HUDEP-2 (cell line): Measurements from ENCODE around the gene KNDC1.
A peak's percentile ranks its signal among the peaks of the same experiment; 100 is the strongest.
"Not testable (repeated sequence)": the region's sequence is repeated elsewhere in the genome, so short reads cannot be mapped to it uniquely, and the experiment has no call there.

ENCODE experiments used
- DNase-seq, 76 experiments: peaks; one replicate each; lab custom pipeline; 2025; ENCODE audit not compliant: unreplicated experiment in 76 of 76; lab: John Stamatoyannopoulos, UW

Gene KNDC1

GRCh38 chr10:133257489-133258065, 97.6 kb downstream of the KNDC1 start:
- DNase-seq = peak in 45 of 76 experiments; percentile 2 to 67 (median 42)

DNA sequence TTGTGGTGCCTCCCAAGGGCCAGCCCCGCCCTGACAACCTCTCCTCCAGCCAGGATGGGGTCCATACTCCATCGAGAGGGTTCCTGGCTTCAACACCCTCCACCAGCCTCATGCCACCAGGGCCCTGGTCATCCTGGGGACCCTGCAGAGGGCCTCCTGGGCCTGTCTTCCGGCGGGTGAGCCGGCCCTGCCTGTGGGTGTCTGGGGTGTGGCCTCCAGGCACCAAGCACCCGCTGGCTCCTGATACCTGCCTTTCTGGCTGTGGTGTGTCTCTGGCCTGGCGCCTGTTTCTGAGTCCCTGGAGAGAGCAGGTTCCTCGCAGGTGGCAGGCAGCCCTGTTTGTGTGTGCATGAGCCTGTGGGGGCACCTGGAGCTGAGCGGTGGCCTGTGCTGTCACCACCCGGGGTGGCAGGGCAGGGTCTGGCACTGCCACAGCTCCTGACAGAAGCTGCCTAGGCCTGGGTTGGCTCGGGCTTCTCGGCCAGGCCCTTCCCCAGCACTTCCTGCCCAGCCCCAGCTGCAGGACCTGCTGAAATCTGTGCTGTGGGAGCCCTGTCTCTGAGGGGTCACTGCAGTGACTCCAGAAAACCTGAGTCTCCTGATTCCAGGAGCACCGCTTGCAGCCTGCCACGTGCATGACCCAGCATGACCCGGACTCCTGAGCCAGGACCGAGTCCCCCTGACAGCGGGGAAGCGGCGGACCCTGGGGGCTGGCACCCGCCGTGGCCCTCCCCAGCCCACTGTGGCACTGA, 98.2 kb downstream of the KNDC1 start:
- DNase-seq = peak in 29 of 76 experiments; percentile 8 to 53 (median 26)

- peak in 44 of 76 experiments; percentile 8 to 61 (median 29) for DNase-seq
Observed at GRCh38 chr10:133258818-133259601, 99.0 kb downstream of the KNDC1 start.

DNA sequence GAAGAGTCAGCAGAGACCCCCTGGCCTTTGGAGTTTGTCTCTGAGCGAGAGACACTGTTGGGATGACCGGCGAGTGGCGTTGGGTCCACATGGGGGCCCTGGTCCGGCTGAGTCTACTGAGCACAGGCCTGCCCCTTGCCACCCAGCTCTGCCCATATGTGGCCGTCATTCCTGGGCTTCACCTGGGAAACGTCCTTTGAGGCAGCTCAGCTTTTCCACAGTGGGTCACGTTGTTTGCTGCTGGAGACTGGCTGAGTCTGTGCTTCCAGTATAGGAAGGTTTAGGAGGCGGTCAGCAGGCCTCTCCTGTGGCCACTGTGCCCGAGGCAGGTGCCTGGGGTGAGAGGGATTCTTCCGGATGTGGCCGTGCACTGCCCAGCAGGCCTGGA, 99.6 kb downstream of the KNDC1 start:
- DNase-seq = no peak

- DNase-seq = peak in 65 of 76 experiments; percentile 8 to 81 (median 65)
Observed at GRCh38 chr10:133260895-133261725, 101.1 kb downstream of the KNDC1 start.

- peak in 72 of 76 experiments; percentile 18 to 94 (median 84) for DNase-seq
Observed at GRCh38 chr10:133261726-133262325, 101.8 kb downstream of the KNDC1 start.

DNA sequence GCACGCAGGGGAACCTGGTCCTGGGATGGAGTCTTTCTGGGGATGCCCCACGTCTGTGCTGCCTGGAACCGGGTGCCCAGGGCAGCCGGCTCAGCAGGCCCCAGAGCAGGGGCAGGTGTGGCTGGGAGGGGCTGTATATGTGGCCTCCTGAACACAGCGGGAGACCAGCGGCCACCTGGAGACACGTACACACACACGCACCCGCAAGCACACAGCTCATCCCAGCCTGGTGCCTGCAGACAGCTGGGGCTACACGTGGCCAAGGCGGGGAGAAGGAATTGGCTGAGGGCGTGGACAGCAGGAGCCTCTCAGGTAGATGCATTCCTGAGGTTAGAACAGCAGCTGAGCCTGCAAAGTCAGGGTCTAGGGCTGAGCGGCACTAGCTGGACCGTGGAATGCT, 102.7 kb downstream of the KNDC1 start:
- no peak for DNase-seq

GRCh38 chr10:133263674-133264073, 103.7 kb downstream of the KNDC1 start:
- no peak for DNase-seq

DNA sequence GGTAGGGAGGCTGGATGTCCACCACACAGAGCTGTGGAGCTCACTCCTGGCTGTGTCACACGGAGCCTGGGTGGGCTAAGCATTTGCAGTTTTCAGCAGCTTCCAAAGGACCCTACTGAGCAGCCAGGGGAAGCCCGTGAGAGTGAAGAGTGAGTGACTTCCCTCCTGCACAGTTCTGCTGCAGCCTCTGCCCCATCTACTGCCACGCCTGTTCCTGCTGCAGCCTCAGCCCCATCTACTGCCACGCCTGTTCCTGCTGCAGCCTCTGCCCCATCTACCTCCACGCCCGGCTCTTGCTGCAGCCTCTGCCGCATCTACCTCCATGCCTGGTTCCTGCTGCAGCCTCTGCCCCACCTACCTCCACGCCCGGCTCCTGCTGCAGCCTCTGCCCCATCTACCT, 104.4 kb downstream of the KNDC1 start:
- peak in 14 of 76 experiments; percentile 9 to 26 (median 13) for DNase-seq

GRCh38 chr10:133265052-133265451, 105.0 kb downstream of the KNDC1 start:
- not testable (repeated sequence) for DNase-seq

GRCh38 chr10:133266056-133266795, 106.2 kb downstream of the KNDC1 start:
- DNase-seq = no peak

- no peak for DNase-seq
Observed at GRCh38 chr10:133267293-133267692, 107.3 kb downstream of the KNDC1 start.

GRCh38 chr10:133267829-133268228, 107.8 kb downstream of the KNDC1 start:
- no peak for DNase-seq

DNA sequence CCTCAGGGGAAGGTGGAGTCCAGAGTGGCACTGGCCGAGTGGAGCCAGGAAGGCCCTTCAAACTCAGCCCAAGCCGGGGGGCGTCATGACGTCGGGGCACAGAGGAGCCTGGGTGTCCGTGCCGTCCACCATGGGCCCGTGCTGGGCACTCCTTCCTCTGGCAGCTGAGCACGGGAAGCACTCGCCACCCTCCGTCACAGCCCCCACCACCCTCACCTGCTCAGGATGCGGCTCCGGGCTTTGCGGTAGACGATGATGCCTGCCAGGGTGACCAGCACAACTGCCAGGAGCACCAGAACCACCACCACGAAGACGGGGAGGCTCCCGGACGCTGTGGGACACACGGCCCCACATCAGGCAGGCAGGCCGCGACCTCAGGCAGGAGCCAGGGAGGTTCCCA, 108.5 kb downstream of the KNDC1 start:
- no peak for DNase-seq

GRCh38 chr10:133269367-133269766, 109.3 kb downstream of the KNDC1 start:
- DNase-seq = no peak

DNA sequence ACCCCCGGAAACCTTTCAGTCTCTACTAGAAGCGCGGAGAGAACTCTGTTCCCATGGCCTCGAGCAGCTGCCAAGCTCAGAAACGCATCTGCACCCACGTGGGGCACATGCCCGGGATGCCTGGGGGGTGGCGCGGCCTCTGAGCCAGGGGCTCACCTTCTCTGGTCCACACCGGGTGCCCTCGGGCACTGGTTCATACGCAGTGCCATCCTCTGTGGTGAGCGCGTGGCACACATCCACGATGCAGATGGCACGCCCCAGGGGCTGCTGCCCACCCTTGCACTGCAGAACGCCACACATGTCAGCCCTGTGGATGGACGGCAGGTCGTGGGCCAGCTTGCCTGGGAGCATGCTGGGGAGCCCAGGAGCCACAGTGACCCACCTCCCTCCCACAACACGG, 110.2 kb downstream of the KNDC1 start:
- DNase-seq = no peak

DNA sequence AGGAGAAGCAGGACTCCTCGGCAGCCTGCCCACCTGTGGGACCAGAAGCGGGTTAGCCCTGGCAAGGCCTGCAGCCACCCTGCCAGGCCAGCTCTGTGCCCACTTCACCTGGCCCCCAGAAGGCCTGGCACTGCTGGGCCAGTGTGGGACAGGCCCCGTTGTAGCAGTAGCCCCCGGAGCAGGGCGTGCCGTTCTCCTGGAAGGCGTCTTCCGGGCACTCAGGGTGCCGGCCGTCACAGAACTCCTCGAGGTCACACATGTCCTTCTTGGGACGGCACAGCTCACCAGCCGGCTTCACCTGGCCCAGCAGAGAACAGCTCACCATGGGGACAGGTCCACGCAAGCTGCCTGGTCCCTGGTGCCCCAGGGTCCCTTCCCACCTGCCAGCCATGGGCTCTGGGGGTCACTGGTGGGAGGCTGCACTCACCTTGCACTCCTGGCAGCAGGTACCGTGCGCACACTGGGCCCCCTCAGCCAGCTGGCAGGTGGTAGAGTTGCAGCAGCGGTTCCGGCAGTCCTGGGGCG, 110.8 kb downstream of the KNDC1 start:
- no peak for DNase-seq

- DNase-seq = no peak
Observed at GRCh38 chr10:133271521-133272300, 111.7 kb downstream of the KNDC1 start.
